Measurements from ENCODE around the gene RTN4RL2. TPM values are rescaled to one million over a fixed set of nuclear protein-coding genes. Genes with fewer than 3 reads are reported as not detected.

The RTN4RL2 gene
- total RNA-seq, 1 donor from 2014 or later = 0.67 TPM

DNA sequence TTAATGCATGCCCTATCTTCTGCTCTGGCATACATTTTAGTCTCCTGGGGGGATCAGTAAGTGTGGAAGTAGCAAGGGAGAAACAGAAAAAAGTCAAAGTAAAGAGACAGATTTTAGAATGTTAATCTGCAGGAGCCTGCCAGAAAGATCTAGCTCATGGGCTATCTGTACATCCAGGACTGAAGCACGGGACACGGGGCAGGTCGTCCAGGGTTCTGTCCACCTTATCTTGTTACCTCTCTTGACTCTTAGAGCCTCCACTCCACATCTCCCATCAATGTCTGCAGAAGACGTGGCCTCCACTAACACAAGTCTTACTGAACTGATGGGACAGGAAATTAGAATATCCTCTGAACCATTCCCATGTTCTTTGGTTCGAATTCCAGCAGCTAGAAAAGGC is 31.7 kb upstream of the RTN4RL2 start:
- TF ChIP-seq, protein P1, sequence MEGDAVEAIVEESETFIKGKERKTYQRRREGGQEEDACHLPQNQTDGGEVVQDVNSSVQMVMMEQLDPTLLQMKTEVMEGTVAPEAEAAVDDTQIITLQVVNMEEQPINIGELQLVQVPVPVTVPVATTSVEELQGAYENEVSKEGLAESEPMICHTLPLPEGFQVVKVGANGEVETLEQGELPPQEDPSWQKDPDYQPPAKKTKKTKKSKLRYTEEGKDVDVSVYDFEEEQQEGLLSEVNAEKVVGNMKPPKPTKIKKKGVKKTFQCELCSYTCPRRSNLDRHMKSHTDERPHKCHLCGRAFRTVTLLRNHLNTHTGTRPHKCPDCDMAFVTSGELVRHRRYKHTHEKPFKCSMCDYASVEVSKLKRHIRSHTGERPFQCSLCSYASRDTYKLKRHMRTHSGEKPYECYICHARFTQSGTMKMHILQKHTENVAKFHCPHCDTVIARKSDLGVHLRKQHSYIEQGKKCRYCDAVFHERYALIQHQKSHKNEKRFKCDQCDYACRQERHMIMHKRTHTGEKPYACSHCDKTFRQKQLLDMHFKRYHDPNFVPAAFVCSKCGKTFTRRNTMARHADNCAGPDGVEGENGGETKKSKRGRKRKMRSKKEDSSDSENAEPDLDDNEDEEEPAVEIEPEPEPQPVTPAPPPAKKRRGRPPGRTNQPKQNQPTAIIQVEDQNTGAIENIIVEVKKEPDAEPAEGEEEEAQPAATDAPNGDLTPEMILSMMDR (IDR thresholded peaks at IDR 0.05; ENCODE audit: insufficient read depth, low read length, poor library complexity, severe bottlenecking) = no peak
- H3K4me3 ChIP-seq (ENCODE audit: low read depth, low read length) = no peak overlapping the region

DNA sequence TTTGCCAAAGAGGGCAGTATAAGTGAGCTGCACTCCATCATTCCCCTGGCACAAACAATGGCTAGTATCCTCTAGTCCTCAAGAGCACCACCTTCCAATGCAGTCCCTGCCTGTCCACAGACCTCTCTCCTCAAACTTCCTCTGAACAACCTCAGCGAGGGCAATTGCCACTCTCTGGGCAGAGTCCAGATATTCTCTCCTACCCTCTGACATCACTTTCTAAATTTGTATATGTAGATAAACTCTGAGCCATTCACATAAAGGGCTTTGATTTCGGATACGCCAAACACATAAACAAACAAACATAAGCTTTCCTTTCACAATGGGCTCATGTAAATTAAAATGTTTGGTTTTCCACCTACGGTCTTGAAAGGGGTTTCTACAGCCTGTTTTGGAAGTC is 30.4 kb upstream of the RTN4RL2 start:
- Histone ChIP-seq H3K36me3 (ENCODE audit: control insufficient read depth, insufficient read depth, low read length) (no peaks in the 10 kb centered on the region), H3K4me3 (ENCODE audit: low read depth, low read length) (no peak overlapping the region), H3K27me3 (ENCODE audit: control insufficient read depth, insufficient read depth, low read length) (no peaks in the 10 kb centered on the region)
- DNase-seq (ENCODE audit: low read depth) = no peak
- TF ChIP-seq, protein P1 (IDR thresholded peaks at IDR 0.05; ENCODE audit: insufficient read depth, low read length, poor library complexity, severe bottlenecking) = no peak

More for the DNA sequence above, 31.7 kb upstream of the RTN4RL2 start:
- H3K36me3 ChIP-seq (ENCODE audit: control insufficient read depth, insufficient read depth, low read length) = no peaks in the 10 kb centered on the region
- no peaks in the 10 kb centered on the region for H3K27me3 ChIP-seq (ENCODE audit: control insufficient read depth, insufficient read depth, low read length)
- no peak for DNase-seq (ENCODE audit: low read depth)

DNA sequence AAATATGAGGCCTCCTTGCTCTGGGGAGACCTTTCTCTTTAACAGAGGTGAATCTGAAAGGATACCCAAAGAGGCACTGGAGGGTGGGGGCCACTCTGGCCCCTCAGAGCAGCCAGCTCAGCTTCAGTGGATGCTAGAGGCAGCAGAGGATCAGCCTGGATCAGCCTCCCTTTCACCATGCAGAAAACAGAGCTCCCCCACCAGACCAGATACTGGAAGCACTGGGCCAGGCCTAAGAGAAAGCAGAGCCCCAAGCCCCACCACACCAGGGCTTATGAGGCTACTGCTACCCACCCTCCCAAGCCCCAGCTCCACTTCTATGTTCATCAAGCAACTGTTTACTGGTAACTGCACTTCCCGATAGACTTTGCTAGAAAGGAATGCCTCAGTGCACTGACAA is 29.4 kb upstream of the RTN4RL2 start:
- DNase-seq (ENCODE audit: low read depth) = no peak
- H3K4me3 ChIP-seq (ENCODE audit: low read depth, low read length) = no peak overlapping the region
- no peaks in the 10 kb centered on the region for H3K27me3 ChIP-seq (ENCODE audit: control insufficient read depth, insufficient read depth, low read length)
- no peaks in the 10 kb centered on the region for H3K36me3 ChIP-seq (ENCODE audit: control insufficient read depth, insufficient read depth, low read length)
- TF ChIP-seq, protein P1 (IDR thresholded peaks at IDR 0.05; ENCODE audit: insufficient read depth, low read length, poor library complexity, severe bottlenecking) = no peak

DNA sequence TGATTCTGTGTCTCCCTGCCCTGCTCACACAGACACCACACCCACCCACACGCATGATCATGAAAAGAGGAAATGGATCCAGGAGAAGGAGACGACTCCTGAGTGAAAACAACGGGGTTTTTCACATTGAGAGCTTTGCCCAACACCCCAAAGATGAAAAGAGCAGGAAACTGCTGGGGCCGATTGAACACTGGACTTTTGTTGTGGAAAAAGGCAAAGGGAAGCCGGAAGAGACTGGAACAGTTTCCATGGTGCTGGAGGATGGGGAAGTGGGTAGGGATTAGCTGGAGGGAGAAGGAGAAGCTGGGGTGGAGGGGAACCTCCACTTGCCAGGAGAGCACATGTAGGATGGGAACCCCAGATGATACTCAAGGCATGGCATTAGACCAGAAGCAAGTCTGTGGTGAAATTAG is 28.2 kb upstream of the RTN4RL2 start:
- H3K36me3 ChIP-seq (ENCODE audit: control insufficient read depth, insufficient read depth, low read length) = no peaks in the 10 kb centered on the region
- H3K27me3 ChIP-seq (ENCODE audit: control insufficient read depth, insufficient read depth, low read length) = no peaks in the 10 kb centered on the region
- no peak for DNase-seq (ENCODE audit: low read depth)
- TF ChIP-seq, protein P1 (IDR thresholded peaks at IDR 0.05; ENCODE audit: insufficient read depth, low read length, poor library complexity, severe bottlenecking) = no peak
- no peak overlapping the region for H3K4me3 ChIP-seq (ENCODE audit: low read depth, low read length)

DNA sequence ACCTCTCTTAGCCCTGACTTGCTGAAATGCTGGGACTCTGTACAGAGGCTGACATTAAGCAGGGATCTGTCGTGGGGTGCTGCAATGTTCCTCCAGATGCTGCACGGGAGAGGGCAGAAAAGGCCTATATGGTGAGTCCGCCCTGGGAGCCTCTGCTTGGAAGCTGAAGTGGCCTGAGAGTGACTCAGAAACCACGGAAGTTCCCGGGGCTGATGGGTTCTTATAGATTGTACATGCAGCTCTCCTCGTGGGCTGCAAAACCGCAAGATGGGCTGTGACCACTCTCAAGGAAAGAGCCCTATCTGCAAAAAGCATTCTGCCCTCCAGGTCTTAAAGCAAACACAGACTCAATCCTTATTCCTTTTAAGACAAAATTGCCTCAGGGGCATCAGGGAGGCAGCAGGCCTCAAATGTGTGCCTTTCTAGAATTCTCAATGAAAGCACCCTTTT is 27.6 kb upstream of the RTN4RL2 start:
- TF ChIP-seq, protein P1 (IDR thresholded peaks at IDR 0.05; ENCODE audit: insufficient read depth, low read length, poor library complexity, severe bottlenecking) = no peak
- H3K36me3 ChIP-seq (ENCODE audit: control insufficient read depth, insufficient read depth, low read length) = no peaks in the 10 kb centered on the region
- DNase-seq (ENCODE audit: low read depth) = peak; percentile 45

More for the DNA sequence above, 27.6 kb upstream of the RTN4RL2 start:
- no peak overlapping the region for H3K4me3 ChIP-seq (ENCODE audit: low read depth, low read length)
- H3K27me3 ChIP-seq (ENCODE audit: control insufficient read depth, insufficient read depth, low read length) = no peaks in the 10 kb centered on the region

All from kidney epithelial cell (primary cell).